ENCODE measurements around the gene ATP11A. TPM values are rescaled to one million over a fixed set of nuclear protein-coding genes. Genes with fewer than 3 reads are reported as not detected.

The ATP11A gene
- total and polyA plus RNA-seq, 2 donors (not counting 3 experiments of a cell fraction or from before 2014, with no cell fraction given) = 16.5 to 88.1 TPM

DNA sequence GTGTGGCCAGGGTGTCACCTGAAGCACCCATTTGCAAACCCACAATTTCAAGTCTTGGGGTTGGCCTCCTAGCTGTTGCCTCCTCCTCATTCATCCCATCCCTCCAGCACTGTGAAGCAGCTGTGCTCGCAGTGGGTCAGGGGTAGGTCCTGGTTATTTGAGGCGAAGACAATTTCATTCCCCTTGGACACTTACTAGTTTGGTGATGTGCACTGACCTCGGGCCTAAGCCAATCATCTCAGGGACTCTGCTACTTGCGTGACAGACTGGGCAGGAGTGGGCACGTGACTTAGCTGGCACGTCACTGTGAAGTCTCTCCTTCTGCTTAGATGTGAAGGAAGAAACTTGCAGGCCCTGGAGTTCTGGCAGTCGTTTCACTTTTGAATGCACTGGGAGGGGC is 3.5 kb upstream of the ATP11A start:
- intact Hi-C loops (cut with micrococcal nuclease) = no loop called here
- H3K9ac ChIP-seq (replicated peaks; ENCODE audit: extremely low read depth, insufficient read depth, low read length) = no peak overlapping the region
- H2AFZ ChIP-seq (ENCODE audit: low read depth, low read length) = no peak overlapping the region
- FAIRE-seq (no peak), DNase-seq (ENCODE audit: low read depth, low spot score) (no peak)
- TF ChIP-seq POLR2A (IDR thresholded peaks at IDR 0.05; ENCODE audit: low read depth, low read length) (no peak), JUN (IDR thresholded peaks at IDR 0.05; ENCODE audit: borderline replicate concordance, insufficient read depth, insufficient read length, low read depth) (no peak), MYC (IDR thresholded peaks at IDR 0.05; ENCODE audit: low read depth, low read length) (no peak), EZH2 (IDR thresholded peaks at IDR 0.05; ENCODE audit: borderline replicate concordance, low read depth, low read length, severe bottlenecking) (no peak), GATA2 (IDR thresholded peaks at IDR 0.05; ENCODE audit: insufficient read depth, insufficient read length, low read depth, low read length) (no peak), POLR2AphosphoS5 (IDR thresholded peaks at IDR 0.05; ENCODE audit: insufficient read depth, low read depth, low read length) (no peak), FOS (IDR thresholded peaks at IDR 0.05; ENCODE audit: borderline replicate concordance, insufficient read depth, low read length) (no peak)
- TF ChIP-seq, protein P1, sequence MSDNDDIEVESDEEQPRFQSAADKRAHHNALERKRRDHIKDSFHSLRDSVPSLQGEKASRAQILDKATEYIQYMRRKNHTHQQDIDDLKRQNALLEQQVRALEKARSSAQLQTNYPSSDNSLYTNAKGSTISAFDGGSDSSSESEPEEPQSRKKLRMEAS (IDR thresholded peaks at IDR 0.05; ENCODE audit: insufficient read depth, insufficient read length) = no peak
- TF ChIP-seq, protein P2, sequence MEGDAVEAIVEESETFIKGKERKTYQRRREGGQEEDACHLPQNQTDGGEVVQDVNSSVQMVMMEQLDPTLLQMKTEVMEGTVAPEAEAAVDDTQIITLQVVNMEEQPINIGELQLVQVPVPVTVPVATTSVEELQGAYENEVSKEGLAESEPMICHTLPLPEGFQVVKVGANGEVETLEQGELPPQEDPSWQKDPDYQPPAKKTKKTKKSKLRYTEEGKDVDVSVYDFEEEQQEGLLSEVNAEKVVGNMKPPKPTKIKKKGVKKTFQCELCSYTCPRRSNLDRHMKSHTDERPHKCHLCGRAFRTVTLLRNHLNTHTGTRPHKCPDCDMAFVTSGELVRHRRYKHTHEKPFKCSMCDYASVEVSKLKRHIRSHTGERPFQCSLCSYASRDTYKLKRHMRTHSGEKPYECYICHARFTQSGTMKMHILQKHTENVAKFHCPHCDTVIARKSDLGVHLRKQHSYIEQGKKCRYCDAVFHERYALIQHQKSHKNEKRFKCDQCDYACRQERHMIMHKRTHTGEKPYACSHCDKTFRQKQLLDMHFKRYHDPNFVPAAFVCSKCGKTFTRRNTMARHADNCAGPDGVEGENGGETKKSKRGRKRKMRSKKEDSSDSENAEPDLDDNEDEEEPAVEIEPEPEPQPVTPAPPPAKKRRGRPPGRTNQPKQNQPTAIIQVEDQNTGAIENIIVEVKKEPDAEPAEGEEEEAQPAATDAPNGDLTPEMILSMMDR (IDR thresholded peaks at IDR 0.05; ENCODE audit: extremely low read depth in 1 of 2, insufficient read depth in 1 of 2, low read depth in 1 of 2, low read length in 2 of 2) = no peak
- no peaks in the 10 kb centered on the region for H4K20me1 ChIP-seq (replicated peaks; ENCODE audit: control insufficient read depth, extremely low read depth, insufficient read depth, low read length)
- H3K9me3 ChIP-seq (replicated peaks; ENCODE audit: control insufficient read depth, insufficient read depth, low read length) = no peaks in the 10 kb centered on the region
- no peak overlapping the region for H3K4me2 ChIP-seq (ENCODE audit: insufficient read depth, low read length)
- no peak overlapping the region for H3K27ac ChIP-seq (ENCODE audit: insufficient read depth, low read depth, low read length)
- H3K27me3 ChIP-seq (ENCODE audit: control insufficient read depth in 2 of 2, insufficient read depth in 2 of 2, low read length in 2 of 2) = no peaks in the 10 kb centered on the region
- ChIA-PET CTCF (interaction anchor here (0.6 kb wide), 1 partner anchor 188 kb away, joined by 3 read pairs; no protein-coding TSS in a partner anchor), POLR2A (no interaction called here)
- H3K9me1 ChIP-seq (replicated peaks; ENCODE audit: control insufficient read depth, extremely low read depth, insufficient read depth, low read length) = no peaks in the 10 kb centered on the region
- H3K4me3 ChIP-seq (replicated peaks in 1 of 3; ENCODE audit: insufficient read depth in 1 of 3, low read depth in 1 of 3, low read length in 3 of 3) = no peak overlapping the region
- dilution Hi-C loops (cut with MboI; ENCODE audit: extremely low pct_ligation_motif_present, low sequenced_read_pairs) = no loop called here
- peaks cover 4% of the 10 kb centered on the region for H3K4me1 ChIP-seq (ENCODE audit: control insufficient read depth, extremely low read depth, insufficient read depth, low read length)
- H3K79me2 ChIP-seq (ENCODE audit: control insufficient read depth, insufficient read depth, low read length) = peaks cover 8% of the 10 kb centered on the region
- BruUV-seq (replicated peaks) = no TSS peak
- H3K36me3 ChIP-seq (ENCODE audit: control insufficient read depth in 2 of 2, extremely low read depth in 1 of 2, insufficient read depth in 2 of 2, low read length in 2 of 2) = no peaks in the 10 kb centered on the region

Data from endothelial cell of umbilical vein (primary cell).